HepG2 (cell line): ENCODE measurements around the gene IFNLR1. TPM values are rescaled to one million over a fixed set of nuclear protein-coding genes. Genes with fewer than 3 reads are reported as not detected.

Experiments
- ERF ChIP-seq: IDR thresholded peaks from 2 replicates; pipeline ENCODE4 v1.6.1; 2018; ENCODE audit warnings: missing biosample characterization, missing genetic modification reagents
- FOXC1 ChIP-seq: sonication (generic); formaldehyde crosslinking; IDR thresholded peaks from 2 replicates; pipeline ENCODE4 v1.8.0; 2022; ENCODE audit warnings: mild to moderate bottlenecking, missing genetic modification reagents, borderline replicate concordance
- HDAC2 ChIP-seq: sonication (generic); formaldehyde crosslinking; IDR thresholded peaks from 2 replicates; pipeline ENCODE4 v1.4.0; 2020; ENCODE audit warnings: missing genetic modification reagents
- MAF1 ChIP-seq: sonication (generic); formaldehyde crosslinking; IDR thresholded peaks from 2 replicates; pipeline ENCODE4 v1.5.0; 2020; ENCODE audit warnings: missing genetic modification reagents, borderline replicate concordance
- MAZ ChIP-seq, 2 experiments: sonication (generic) in 1 of 2; formaldehyde crosslinking in 1 of 2; IDR thresholded peaks; 2 replicates each; pipeline versions ENCODE4 v1.5.0 to v1.6.1; 2012 to 2020; ENCODE audit warnings: low read depth in 2 of 2, mild to moderate bottlenecking in 2 of 2, borderline replicate concordance in 1 of 2, improper control_type of control experiment in 1 of 2, low read length in 1 of 2, missing genetic modification reagents in 1 of 2, moderate library complexity in 1 of 2
- MTF1 ChIP-seq: sonication (generic); formaldehyde crosslinking; IDR thresholded peaks from 2 replicates; pipeline ENCODE4 v1.5.0; 2020; ENCODE audit warnings: missing genetic modification reagents
- NFE2L1 ChIP-seq: sonication (generic); formaldehyde crosslinking; IDR thresholded peaks from 2 replicates; pipeline ENCODE4 v1.4.0; 2020; ENCODE audit warnings: missing genetic modification reagents, mild to moderate bottlenecking, borderline replicate concordance
- ZBTB14 ChIP-seq: sonication (generic); formaldehyde crosslinking; IDR thresholded peaks from 2 replicates; pipeline ENCODE4 v1.4.0; 2020; ENCODE audit warnings: missing genetic modification reagents
- ZHX1 ChIP-seq: sonication (generic); formaldehyde crosslinking; IDR thresholded peaks from 2 replicates; pipeline ENCODE4 v1.8.1; 2022; ENCODE audit warnings: low read depth, mild to moderate bottlenecking, missing genetic modification reagents
- ZNF230 ChIP-seq: sonication (generic); formaldehyde crosslinking; IDR thresholded peaks from 2 replicates; pipeline ENCODE4 v1.4.0; 2020; ENCODE audit warnings: mild to moderate bottlenecking, missing genetic modification reagents
- ZNF326 ChIP-seq: sonication (generic); formaldehyde crosslinking; IDR thresholded peaks from 2 replicates; pipeline ENCODE4 v1.4.0; 2020; ENCODE audit warnings: missing genetic modification reagents, borderline replicate concordance
- ZNF451 ChIP-seq: sonication (generic); formaldehyde crosslinking; IDR thresholded peaks from 2 replicates; pipeline ENCODE4 v1.5.0; 2020; ENCODE audit warnings: mild to moderate bottlenecking, missing genetic modification reagents
- polyA plus RNA-seq, 8 experiments: library from polyadenylated mRNA; depleted of rRNA in 3 of 8; stranded (reverse) in 7 of 8; unstranded in 1 of 8; fragments of >200 nt; fragmentation: Illumina TruSeq in 4 of 8; extraction: Trizol in 4 of 8; gene quantifications; 2 replicates each; pipeline versions ENCODE4 v1.2.1 to v1.2.3, GENCODE V29; 2011 to 2016; ENCODE audit warnings: low read depth in 4 of 8, missing spikeins in 1 of 8, mixed read lengths in 1 of 8; ENCODE audit not compliant: insufficient read depth in 1 of 8
- total RNA-seq, 5 experiments: library from RNA; depleted of rRNA; stranded (reverse); fragments of >200 nt; fragmentation: Illumina TruSeq; extraction: Trizol; gene quantifications; 2 replicates each; pipeline ENCODE4 v1.2.3, GENCODE V29; 2016; ENCODE audit warnings: low read depth in 1 of 5
- TF ChIP-seq, protein P1 (sequence below): sonication (generic); formaldehyde crosslinking; IDR thresholded peaks from 2 replicates; pipeline ENCODE4 v1.4.0; 2020; ENCODE audit warnings: missing genetic modification reagents
- TF ChIP-seq, protein P2 (sequence below): sonication (generic); formaldehyde crosslinking; IDR thresholded peaks from 2 replicates; pipeline ENCODE4 v1.5.0; 2020; ENCODE audit warnings: mild to moderate bottlenecking, missing genetic modification reagents, borderline replicate concordance

The IFNLR1 gene
- total and polyA plus RNA-seq, 2 of the 13 experiments (the other 11 are each of a cell fraction or from before 2014, with no cell fraction given), result 3.8 to 8.5 TPM

DNA sequence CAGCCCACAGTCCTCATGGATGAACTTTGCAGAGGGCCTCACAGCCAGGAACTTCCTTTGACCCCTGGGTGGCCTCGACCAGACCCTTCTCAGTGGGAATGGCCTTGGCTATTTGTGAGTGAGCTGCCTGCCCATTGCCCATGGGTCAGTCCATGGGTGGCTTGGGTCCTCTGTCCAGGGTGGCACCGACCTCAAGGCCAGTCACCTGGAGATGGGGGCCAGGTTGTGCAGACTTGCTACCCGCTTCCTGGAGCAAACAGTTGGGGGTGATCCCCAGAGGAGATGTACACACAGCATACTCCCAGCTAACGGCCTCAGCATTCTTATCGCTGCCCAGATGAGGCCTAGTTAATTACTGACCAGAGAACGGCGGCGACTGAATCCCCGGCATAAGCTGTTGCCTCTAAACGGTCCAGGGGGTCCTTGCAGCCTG, 23.1 kb upstream of the IFNLR1 start (continued):
- TF ChIP-seq, protein P1, sequence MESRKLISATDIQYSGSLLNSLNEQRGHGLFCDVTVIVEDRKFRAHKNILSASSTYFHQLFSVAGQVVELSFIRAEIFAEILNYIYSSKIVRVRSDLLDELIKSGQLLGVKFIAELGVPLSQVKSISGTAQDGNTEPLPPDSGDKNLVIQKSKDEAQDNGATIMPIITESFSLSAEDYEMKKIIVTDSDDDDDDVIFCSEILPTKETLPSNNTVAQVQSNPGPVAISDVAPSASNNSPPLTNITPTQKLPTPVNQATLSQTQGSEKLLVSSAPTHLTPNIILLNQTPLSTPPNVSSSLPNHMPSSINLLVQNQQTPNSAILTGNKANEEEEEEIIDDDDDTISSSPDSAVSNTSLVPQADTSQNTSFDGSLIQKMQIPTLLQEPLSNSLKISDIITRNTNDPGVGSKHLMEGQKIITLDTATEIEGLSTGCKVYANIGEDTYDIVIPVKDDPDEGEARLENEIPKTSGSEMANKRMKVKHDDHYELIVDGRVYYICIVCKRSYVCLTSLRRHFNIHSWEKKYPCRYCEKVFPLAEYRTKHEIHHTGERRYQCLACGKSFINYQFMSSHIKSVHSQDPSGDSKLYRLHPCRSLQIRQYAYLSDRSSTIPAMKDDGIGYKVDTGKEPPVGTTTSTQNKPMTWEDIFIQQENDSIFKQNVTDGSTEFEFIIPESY (CRISPR knock-in tag), result no peak
- TF ChIP-seq ZNF451, result 0 out of 2 replicates have a peak, but pooled peaks have one; percentile 45
- TF ChIP-seq ZBTB14 (CRISPR knock-in tag), result no peak
- no peak for TF ChIP-seq MAF1 (CRISPR knock-in tag)
- peak; percentile 24; the same call in 1 of the 2 replicates for TF ChIP-seq FOXC1 (CRISPR knock-in tag)
- TF ChIP-seq NFE2L1 (CRISPR knock-in tag), result no peak
- no peak for TF ChIP-seq MTF1 (CRISPR knock-in tag)
- TF ChIP-seq, protein P2, sequence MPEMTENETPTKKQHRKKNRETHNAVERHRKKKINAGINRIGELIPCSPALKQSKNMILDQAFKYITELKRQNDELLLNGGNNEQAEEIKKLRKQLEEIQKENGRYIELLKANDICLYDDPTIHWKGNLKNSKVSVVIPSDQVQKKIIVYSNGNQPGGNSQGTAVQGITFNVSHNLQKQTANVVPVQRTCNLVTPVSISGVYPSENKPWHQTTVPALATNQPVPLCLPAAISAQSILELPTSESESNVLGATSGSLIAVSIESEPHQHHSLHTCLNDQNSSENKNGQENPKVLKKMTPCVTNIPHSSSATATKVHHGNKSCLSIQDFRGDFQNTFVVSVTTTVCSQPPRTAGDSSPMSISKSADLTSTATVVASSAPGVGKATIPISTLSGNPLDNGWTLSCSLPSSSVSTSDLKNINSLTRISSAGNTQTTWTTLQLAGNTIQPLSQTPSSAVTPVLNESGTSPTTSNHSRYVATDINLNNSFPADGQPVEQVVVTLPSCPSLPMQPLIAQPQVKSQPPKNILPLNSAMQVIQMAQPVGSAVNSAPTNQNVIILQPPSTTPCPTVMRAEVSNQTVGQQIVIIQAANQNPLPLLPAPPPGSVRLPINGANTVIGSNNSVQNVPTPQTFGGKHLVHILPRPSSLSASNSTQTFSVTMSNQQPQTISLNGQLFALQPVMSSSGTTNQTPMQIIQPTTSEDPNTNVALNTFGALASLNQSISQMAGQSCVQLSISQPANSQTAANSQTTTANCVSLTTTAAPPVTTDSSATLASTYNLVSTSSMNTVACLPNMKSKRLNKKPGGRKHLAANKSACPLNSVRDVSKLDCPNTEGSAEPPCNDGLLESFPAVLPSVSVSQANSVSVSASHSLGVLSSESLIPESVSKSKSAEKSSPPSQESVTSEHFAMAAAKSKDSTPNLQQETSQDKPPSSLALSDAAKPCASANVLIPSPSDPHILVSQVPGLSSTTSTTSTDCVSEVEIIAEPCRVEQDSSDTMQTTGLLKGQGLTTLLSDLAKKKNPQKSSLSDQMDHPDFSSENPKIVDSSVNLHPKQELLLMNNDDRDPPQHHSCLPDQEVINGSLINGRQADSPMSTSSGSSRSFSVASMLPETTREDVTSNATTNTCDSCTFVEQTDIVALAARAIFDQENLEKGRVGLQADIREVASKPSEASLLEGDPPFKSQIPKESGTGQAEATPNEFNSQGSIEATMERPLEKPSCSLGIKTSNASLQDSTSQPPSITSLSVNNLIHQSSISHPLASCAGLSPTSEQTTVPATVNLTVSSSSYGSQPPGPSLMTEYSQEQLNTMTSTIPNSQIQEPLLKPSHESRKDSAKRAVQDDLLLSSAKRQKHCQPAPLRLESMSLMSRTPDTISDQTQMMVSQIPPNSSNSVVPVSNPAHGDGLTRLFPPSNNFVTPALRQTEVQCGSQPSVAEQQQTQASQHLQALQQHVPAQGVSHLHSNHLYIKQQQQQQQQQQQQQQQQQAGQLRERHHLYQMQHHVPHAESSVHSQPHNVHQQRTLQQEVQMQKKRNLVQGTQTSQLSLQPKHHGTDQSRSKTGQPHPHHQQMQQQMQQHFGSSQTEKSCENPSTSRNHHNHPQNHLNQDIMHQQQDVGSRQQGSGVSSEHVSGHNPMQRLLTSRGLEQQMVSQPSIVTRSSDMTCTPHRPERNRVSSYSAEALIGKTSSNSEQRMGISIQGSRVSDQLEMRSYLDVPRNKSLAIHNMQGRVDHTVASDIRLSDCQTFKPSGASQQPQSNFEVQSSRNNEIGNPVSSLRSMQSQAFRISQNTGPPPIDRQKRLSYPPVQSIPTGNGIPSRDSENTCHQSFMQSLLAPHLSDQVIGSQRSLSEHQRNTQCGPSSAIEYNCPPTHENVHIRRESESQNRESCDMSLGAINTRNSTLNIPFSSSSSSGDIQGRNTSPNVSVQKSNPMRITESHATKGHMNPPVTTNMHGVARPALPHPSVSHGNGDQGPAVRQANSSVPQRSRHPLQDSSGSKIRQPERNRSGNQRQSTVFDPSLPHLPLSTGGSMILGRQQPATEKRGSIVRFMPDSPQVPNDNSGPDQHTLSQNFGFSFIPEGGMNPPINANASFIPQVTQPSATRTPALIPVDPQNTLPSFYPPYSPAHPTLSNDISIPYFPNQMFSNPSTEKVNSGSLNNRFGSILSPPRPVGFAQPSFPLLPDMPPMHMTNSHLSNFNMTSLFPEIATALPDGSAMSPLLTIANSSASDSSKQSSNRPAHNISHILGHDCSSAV, result no peak
- no peak for TF ChIP-seq ERF (CRISPR knock-in tag)
- TF ChIP-seq ZHX1 (CRISPR knock-in tag), result no peak
- TF ChIP-seq ZNF326 (CRISPR knock-in tag), result no peak
- no peak for TF ChIP-seq ZNF230 (CRISPR knock-in tag)
- no peak for TF ChIP-seq MAZ (IDR thresholded peaks at IDR 0.05; ENCODE audit: borderline replicate concordance, low read depth, low read length)
- TF ChIP-seq MAZ (CRISPR knock-in tag; IDR thresholded peaks at IDR 0.05; ENCODE audit: low read depth), result 0 out of 2 replicates have a peak, but pooled peaks have one; percentile 44
- TF ChIP-seq HDAC2 (CRISPR knock-in tag), result peak; percentile 32; the same call in 1 of the 2 replicates
